HepG2 (cell line): Measurements from ENCODE around the gene NRIP2. TPM values are rescaled to one million over a fixed set of nuclear protein-coding genes. Genes with fewer than 3 reads are reported as not detected.

ENCODE experiments used
- ATAC-seq: fragments of 200-7000 bp; cut with Tn5 transposase; 3 replicates; pipeline ENCODE4 v1.9.1; 2020; ENCODE audit warnings: mild to moderate bottlenecking, moderate library complexity
- BruUV-seq: library from RNA; stranded (reverse); fragments of 400-500 nt; replicated peaks from 2 replicates; lab custom pipeline; 2021; lab: Mats Ljungman, UMichigan
- CTCF ChIA-PET: fragments of 300-600 bp; formaldehyde crosslinking; extraction: SDS; loops from one replicate; lab custom pipeline; 2021; ENCODE audit warnings: low total read pairs, inconsistent platforms, low intra/inter-chr PET ratio; lab: Yijun Ruan, JAX
- POLR2A ChIA-PET: fragments of 350-600 bp; sonication (Branson Sonifier 250); formaldehyde crosslinking; loops from one replicate; lab custom pipeline; 2020; ENCODE audit warnings: antibody characterized with exemption, inconsistent platforms; lab: Yijun Ruan, JAX
- DNase-seq: peaks from one replicate; pipeline ENCODE4 v3.0.0-alpha.2; 2015; ENCODE audit warnings: low spot score
- FAIRE-seq: peaks from 3 replicates; lab custom pipeline; 2011; peaks lifted over from hg19 to GRCh38; lab: Jason Lieb, UNC
- H2AFZ ChIP-seq: one replicate; pipeline ENCODE4 v1.6.1; 2011; ENCODE audit warnings: low read length, inconsistent platforms
- H3K27ac ChIP-seq: fragments of 300-600 bp; 3 replicates; pipeline ENCODE4 v1.8.0; 2011; ENCODE audit warnings: mixed run types, mild to moderate bottlenecking, mixed read lengths, low read length, inconsistent platforms; ENCODE audit not compliant: insufficient read depth; ENCODE audit errors: extremely low read length
- H3K27me3 ChIP-seq, 2 experiments: fragments of 200-600 bp in 1 of 2; 2 replicates in 1 of 2; 3 replicates in 1 of 2; pipeline versions ENCODE4 v1.6.0 to v1.8.0; 2011; ENCODE audit warnings: low read length in 2 of 2, mild to moderate bottlenecking in 2 of 2, moderate library complexity in 2 of 2, inconsistent platforms in 1 of 2; ENCODE audit not compliant: insufficient read depth in 2 of 2, control insufficient read depth in 1 of 2
- H3K36me3 ChIP-seq, 2 experiments: fragments of 200-600 bp in 1 of 2; replicated peaks in 1 of 2; 2 replicates in 1 of 2; 3 replicates in 1 of 2; pipeline versions ENCODE4 v1.5.1 to v1.8.0; 2011; ENCODE audit warnings: low read length in 2 of 2, inconsistent platforms in 1 of 2; ENCODE audit not compliant: insufficient read depth in 2 of 2, control insufficient read depth in 1 of 2
- H3K4me1 ChIP-seq: 2 replicates; pipeline ENCODE4 v1.5.1; 2012; ENCODE audit warnings: low read length, inconsistent platforms; ENCODE audit not compliant: insufficient read depth
- H3K4me2 ChIP-seq: 2 replicates; pipeline ENCODE4 v1.6.0; 2011; ENCODE audit warnings: low read depth, low read length, inconsistent platforms
- H3K4me3 ChIP-seq, 3 experiments: fragments of 200-600 bp in 1 of 3; sonication (generic), shearing (Covaris generic) in 1 of 3; replicated peaks in 1 of 3; 2 replicates each; pipeline ENCODE4 v1.5.1; 2011 to 2016; ENCODE audit warnings: low read length in 3 of 3, inconsistent platforms in 2 of 3, low read depth in 2 of 3, mild to moderate bottlenecking in 2 of 3, control low read depth in 1 of 3, mixed read lengths in 1 of 3; ENCODE audit not compliant: insufficient read depth in 1 of 3
- H3K79me2 ChIP-seq: one replicate; pipeline ENCODE4 v1.6.1; 2011; ENCODE audit warnings: low read length, inconsistent platforms; ENCODE audit not compliant: insufficient read depth
- H3K9ac ChIP-seq: 2 replicates; pipeline ENCODE4 v1.6.0; 2011; ENCODE audit warnings: mild to moderate bottlenecking, low read depth, low read length, inconsistent platforms; ENCODE audit not compliant: insufficient read depth
- H3K9me3 ChIP-seq: 2 replicates; pipeline ENCODE4 v1.5.1; 2012; ENCODE audit warnings: mild to moderate bottlenecking, low read length
- H4K20me1 ChIP-seq: 2 replicates; pipeline ENCODE4 v1.6.0; 2011; ENCODE audit warnings: inconsistent platforms, mild to moderate bottlenecking, low read length, moderate library complexity; ENCODE audit not compliant: insufficient read depth
- ATF5 ChIP-seq: sonication (generic); formaldehyde crosslinking; IDR thresholded peaks from 2 replicates; pipeline ENCODE4 v1.4.0; 2020; ENCODE audit warnings: mild to moderate bottlenecking, low read depth, missing genetic modification reagents
- NBN ChIP-seq: fragments of 450-650 bp; conservative IDR thresholded peaks from 2 replicates; pipeline ENCODE4 v1.6.1; 2017
- ZBTB49 ChIP-seq: sonication (generic); formaldehyde crosslinking; IDR thresholded peaks from 2 replicates; pipeline ENCODE4 v1.4.0; 2020; ENCODE audit warnings: missing genetic modification reagents, borderline replicate concordance
- ZNF547 ChIP-seq: sonication (generic); formaldehyde crosslinking; IDR thresholded peaks from 2 replicates; pipeline ENCODE4 v1.5.1; 2020; ENCODE audit warnings: mild to moderate bottlenecking, missing genetic modification reagents
- ZNF557 ChIP-seq: sonication (generic); formaldehyde crosslinking; IDR thresholded peaks from 2 replicates; pipeline ENCODE4 v1.4.0; 2020; ENCODE audit warnings: missing genetic modification reagents
- ZNF839 ChIP-seq: sonication (generic); formaldehyde crosslinking; IDR thresholded peaks from 2 replicates; pipeline ENCODE4 v1.4.0; 2020; ENCODE audit warnings: missing genetic modification reagents, mild to moderate bottlenecking, borderline replicate concordance
- ZNF841 ChIP-seq: sonication (generic); formaldehyde crosslinking; IDR thresholded peaks from 2 replicates; pipeline ENCODE4 v1.8.1; 2023; ENCODE audit warnings: missing genetic modification reagents, borderline replicate concordance
- WGBS: methylation state at CpG from one replicate; pipeline ENCODE4 v1.1.6; 2017; ENCODE audit warnings: low lambda C conversion rate; 5-methylcytosine and 5-hydroxymethylcytosine counted together
- in situ Hi-C: cut with HindIII; loops from 2 replicates; pipeline ENCODE4 v1.10.0; 2017; ENCODE audit warnings: low pct_unique_long_range_greater_than_20kb; ENCODE audit not compliant: extremely low pct_ligation_motif_present
- intact Hi-C: fragments of 100-400 bp; cut with micrococcal nuclease; formaldehyde crosslinking; loops from one replicate; pipeline ENCODE4 v1.10.0; 2022; ENCODE audit not compliant: unreplicated experiment
- polyA plus RNA-seq, 8 experiments: library from polyadenylated mRNA; depleted of rRNA in 3 of 8; stranded (reverse) in 7 of 8; unstranded in 1 of 8; fragments of >200 nt; fragmentation: Illumina TruSeq in 4 of 8; extraction: Trizol in 4 of 8; gene quantifications; 2 replicates each; pipeline versions ENCODE4 v1.2.1 to v1.2.3, GENCODE V29; 2011 to 2016; ENCODE audit warnings: low read depth in 4 of 8, missing spikeins in 1 of 8, mixed read lengths in 1 of 8; ENCODE audit not compliant: insufficient read depth in 1 of 8
- total RNA-seq, 5 experiments: library from RNA; depleted of rRNA; stranded (reverse); fragments of >200 nt; fragmentation: Illumina TruSeq; extraction: Trizol; gene quantifications; 2 replicates each; pipeline ENCODE4 v1.2.3, GENCODE V29; 2016; ENCODE audit warnings: low read depth in 1 of 5

Gene NRIP2
- total and polyA plus RNA-seq, 2 of the 13 experiments (the other 11 are each of a cell fraction or from before 2014, with no cell fraction given) = not detected

- in situ Hi-C loops (no loop called here), intact Hi-C loops (no loop called here)
- ChIA-PET POLR2A (no interaction called here), CTCF (no interaction called here)
- no peak for FAIRE-seq
- Histone ChIP-seq H4K20me1 (no peaks in the 10 kb centered on the region), H2AFZ (no peak overlapping the region), H3K79me2 (no peaks in the 10 kb centered on the region), H3K9me3 (no peaks in the 10 kb centered on the region), H3K4me3 (no peak overlapping the region), H3K27ac (no peak overlapping the region), H3K4me1 (peaks cover 19% of the 10 kb centered on the region), H3K9ac (no peak overlapping the region), H3K36me3 (peaks cover 4 to 23% of the 10 kb centered on the region in 2 experiments), H3K27me3 (no peaks in the 10 kb centered on the region), H3K4me2 (no peak overlapping the region)
- WGBS = 94% methylated on average over 25 of the region's 25 CpGs
- TF ChIP-seq ATF5 (CRISPR knock-in tag) = no peak
- TF ChIP-seq ZBTB49 (CRISPR knock-in tag) = no peak
- no peak for TF ChIP-seq ZNF547 (CRISPR knock-in tag)
- TF ChIP-seq ZNF839 (CRISPR knock-in tag) = no peak
- TF ChIP-seq ZNF557 (CRISPR knock-in tag) = no peak
- TF ChIP-seq NBN = no peak
- TF ChIP-seq ZNF841 (CRISPR knock-in tag) = no peak
- DNase-seq = no peak
- no TSS peak for BruUV-seq
- ATAC-seq = no peak
These were observed 20.0 kb upstream of the NRIP2 start for GRCh38 chr12:2854669-2855453.
